ENCODE measurements around the gene DNAJB2. TPM values are rescaled to one million over a fixed set of nuclear protein-coding genes. Genes with fewer than 3 reads are reported as not detected.

Gene DNAJB2
- total RNA-seq, 1 donor from 2014 or later = 92.8 TPM

GRCh38 chr2:219278655-219279150 is 463 bp upstream of the DNAJB2 start:
- Histone ChIP-seq H3K4me1 (peaks cover 39% of the 10 kb centered on the region), H3K36me3 (peaks cover 0 to 31% of the 10 kb centered on the region in 2 donors), H3K9me3 (no peaks in the 10 kb centered on the region), H3K27me3 (no peaks in the 10 kb centered on the region), H3K4me3 (peak overlapping the region; percentile 67 to 84), H3K27ac (peak overlapping the region; percentile 100)
- no peak for DNase-seq (ENCODE audit: extremely low spot score in 2 of 2)
- intact Hi-C loops (cut with DNase I) = loop anchor here (1.0 kb wide), 1 partner anchor 16 kb away; no protein-coding TSS in a partner anchor
- TF ChIP-seq POLR2A (IDR thresholded peaks at IDR 0.05) (no peak), POLR2AphosphoS5 (IDR thresholded peaks at IDR 0.05; ENCODE audit: insufficient read depth in 1 of 2, low read depth in 1 of 2) (no peak)
- TF ChIP-seq, protein P1, sequence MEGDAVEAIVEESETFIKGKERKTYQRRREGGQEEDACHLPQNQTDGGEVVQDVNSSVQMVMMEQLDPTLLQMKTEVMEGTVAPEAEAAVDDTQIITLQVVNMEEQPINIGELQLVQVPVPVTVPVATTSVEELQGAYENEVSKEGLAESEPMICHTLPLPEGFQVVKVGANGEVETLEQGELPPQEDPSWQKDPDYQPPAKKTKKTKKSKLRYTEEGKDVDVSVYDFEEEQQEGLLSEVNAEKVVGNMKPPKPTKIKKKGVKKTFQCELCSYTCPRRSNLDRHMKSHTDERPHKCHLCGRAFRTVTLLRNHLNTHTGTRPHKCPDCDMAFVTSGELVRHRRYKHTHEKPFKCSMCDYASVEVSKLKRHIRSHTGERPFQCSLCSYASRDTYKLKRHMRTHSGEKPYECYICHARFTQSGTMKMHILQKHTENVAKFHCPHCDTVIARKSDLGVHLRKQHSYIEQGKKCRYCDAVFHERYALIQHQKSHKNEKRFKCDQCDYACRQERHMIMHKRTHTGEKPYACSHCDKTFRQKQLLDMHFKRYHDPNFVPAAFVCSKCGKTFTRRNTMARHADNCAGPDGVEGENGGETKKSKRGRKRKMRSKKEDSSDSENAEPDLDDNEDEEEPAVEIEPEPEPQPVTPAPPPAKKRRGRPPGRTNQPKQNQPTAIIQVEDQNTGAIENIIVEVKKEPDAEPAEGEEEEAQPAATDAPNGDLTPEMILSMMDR (IDR thresholded peaks at IDR 0.05) = no peak

DNA sequence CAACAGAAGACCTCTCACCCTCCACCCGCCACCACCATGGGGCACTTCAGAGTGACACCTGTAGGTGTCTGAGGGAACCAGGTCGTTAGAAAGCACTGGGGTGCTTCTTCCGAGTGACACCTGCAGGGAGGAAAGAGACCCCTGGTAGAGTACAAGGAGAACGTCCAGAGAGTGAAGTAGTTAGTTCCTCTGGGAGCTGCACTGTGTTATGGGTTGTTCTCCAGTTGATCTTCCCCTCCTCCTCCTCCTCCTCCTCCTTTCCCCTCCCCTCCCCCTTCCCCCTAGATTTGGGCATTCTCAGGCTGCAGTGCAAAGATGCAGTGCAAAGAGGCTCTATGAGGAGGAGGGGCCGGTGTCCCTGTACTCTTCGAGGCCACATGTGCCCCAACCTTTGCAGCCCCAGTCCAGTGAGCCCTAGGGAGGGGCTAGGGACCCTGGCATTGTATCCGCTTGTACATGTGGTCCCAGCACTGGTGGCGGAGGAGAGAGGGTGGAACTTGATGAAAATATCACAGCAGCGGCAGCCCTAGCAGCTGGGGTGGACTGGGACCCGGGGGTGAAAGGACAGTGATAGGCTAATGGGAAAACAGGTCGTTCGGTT is 850 bp downstream of the DNAJB2 start:
- TF ChIP-seq, protein P1 (IDR thresholded peaks at IDR 0.05) = no peak
- TF ChIP-seq POLR2A (IDR thresholded peaks at IDR 0.05) = no peak
- TF ChIP-seq POLR2AphosphoS5 (IDR thresholded peaks at IDR 0.05; ENCODE audit: insufficient read depth in 1 of 2, low read depth in 1 of 2) = no peak
- Histone ChIP-seq H3K4me1 (peaks cover 47% of the 10 kb centered on the region), H3K9me3 (no peaks in the 10 kb centered on the region), H3K4me3 (peak overlapping the region; percentile 67 to 84), H3K27ac (peak overlapping the region; percentile 100), H3K27me3 (no peaks in the 10 kb centered on the region), H3K36me3 (peaks cover 0 to 40% of the 10 kb centered on the region in 2 donors)
- DNase-seq (ENCODE audit: extremely low spot score in 2 of 2) = no peak
- intact Hi-C loops (cut with DNase I) = loop anchor here (1.0 kb wide), 1 partner anchor 14 kb away; no protein-coding TSS in a partner anchor

DNA sequence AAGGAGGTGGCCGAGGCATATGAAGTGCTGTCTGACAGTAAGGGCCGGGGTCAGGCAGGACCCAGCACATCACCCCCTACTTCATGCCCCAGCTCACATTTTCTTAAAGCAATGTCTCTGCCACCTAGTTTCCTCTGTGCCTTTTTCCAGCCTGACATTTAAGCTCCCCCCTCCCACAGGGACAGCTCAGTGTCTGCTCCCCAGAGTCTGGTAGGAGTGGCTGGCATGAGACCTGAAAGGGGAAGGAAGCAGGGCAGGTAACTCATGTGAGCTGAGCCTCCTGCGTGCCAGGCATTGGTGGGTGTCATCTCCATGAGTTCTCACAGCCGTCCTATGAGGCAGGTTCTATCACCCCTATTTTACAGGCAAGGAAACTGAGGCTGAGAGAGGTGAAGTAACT is 1.5 kb downstream of the DNAJB2 start:
- DNase-seq (ENCODE audit: extremely low spot score in 2 of 2) = no peak
- Histone ChIP-seq H3K4me3 (no peak overlapping the region), H3K9me3 (no peaks in the 10 kb centered on the region), H3K27ac (peak overlapping the region; percentile 100), H3K4me1 (peaks cover 53% of the 10 kb centered on the region), H3K27me3 (no peaks in the 10 kb centered on the region), H3K36me3 (peaks cover 0 to 43% of the 10 kb centered on the region in 2 donors)
- intact Hi-C loops (cut with DNase I) = no loop called here
- TF ChIP-seq POLR2AphosphoS5 (IDR thresholded peaks at IDR 0.05; ENCODE audit: insufficient read depth in 1 of 2, low read depth in 1 of 2) = no peak

DNA sequence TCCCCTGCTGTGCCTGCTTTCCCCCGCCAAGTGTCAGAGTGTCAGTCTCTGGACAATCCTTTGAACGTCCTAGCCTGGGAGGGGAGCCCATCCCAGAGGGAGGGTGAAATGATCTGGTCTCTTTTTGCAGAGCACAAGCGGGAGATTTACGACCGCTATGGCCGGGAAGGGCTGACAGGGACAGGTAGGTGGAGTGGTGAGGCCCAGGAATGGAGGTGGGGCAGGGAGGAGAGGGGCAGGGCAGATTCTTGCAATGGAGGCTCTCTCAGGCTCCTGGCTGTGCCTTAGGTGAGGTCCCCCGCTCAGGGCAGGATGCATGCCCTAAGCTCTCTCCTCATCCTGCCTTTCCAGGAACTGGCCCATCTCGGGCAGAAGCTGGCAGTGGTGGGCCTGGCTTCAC is 2.4 kb downstream of the DNAJB2 start:
- TF ChIP-seq POLR2A (IDR thresholded peaks at IDR 0.05) (no peak), POLR2AphosphoS5 (IDR thresholded peaks at IDR 0.05; ENCODE audit: insufficient read depth in 1 of 2, low read depth in 1 of 2) (no peak)
- TF ChIP-seq, protein P1 (IDR thresholded peaks at IDR 0.05) = no peak
- peaks cover 0 to 43% of the 10 kb centered on the region in 2 donors for H3K36me3 ChIP-seq
- H3K27me3 ChIP-seq = no peaks in the 10 kb centered on the region
- no peaks in the 10 kb centered on the region for H3K9me3 ChIP-seq
- H3K4me1 ChIP-seq = peaks cover 63% of the 10 kb centered on the region
- H3K27ac ChIP-seq = peak overlapping the region; percentile 100
- no peak overlapping the region for H3K4me3 ChIP-seq
- intact Hi-C loops (cut with DNase I) = no loop called here
- no peak for DNase-seq (ENCODE audit: extremely low spot score in 2 of 2)

DNA sequence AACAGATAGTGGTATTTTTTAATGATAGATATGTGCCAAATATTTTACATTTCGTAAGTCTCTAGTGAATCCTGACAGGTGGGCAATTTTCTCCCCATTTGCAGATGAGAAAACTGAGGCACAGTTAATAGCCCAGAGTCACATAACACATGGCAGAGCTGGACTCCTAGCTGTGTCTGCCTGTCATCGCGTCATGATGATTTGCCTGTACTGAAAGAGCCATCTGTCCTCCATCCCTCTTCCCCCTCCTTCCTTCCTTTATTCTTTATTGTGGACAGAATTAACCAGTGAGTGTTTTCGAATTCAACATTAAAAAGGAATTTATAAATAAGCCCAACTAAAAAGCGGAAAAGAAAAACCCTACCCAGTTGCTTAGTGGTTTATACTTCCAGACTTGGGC is 3.2 kb downstream of the DNAJB2 start:
- Histone ChIP-seq H3K4me1 (peaks cover 67% of the 10 kb centered on the region), H3K36me3 (peaks cover 0 to 43% of the 10 kb centered on the region in 2 donors), H3K9me3 (no peaks in the 10 kb centered on the region), H3K4me3 (no peak overlapping the region), H3K27ac (no peak overlapping the region), H3K27me3 (no peaks in the 10 kb centered on the region)
- DNase-seq (ENCODE audit: extremely low spot score in 2 of 2) = no peak
- no peak for TF ChIP-seq POLR2AphosphoS5 (IDR thresholded peaks at IDR 0.05; ENCODE audit: insufficient read depth in 1 of 2, low read depth in 1 of 2)
- TF ChIP-seq, protein P1 (IDR thresholded peaks at IDR 0.05) = no peak
- TF ChIP-seq POLR2A (IDR thresholded peaks at IDR 0.05) = no peak
- intact Hi-C loops (cut with DNase I) = no loop called here

Data from vagina (tissue), 2 donors.